ENCODE data around the gene ATAD3A. TPM values are rescaled to one million over a fixed set of nuclear protein-coding genes. Genes with fewer than 3 reads are reported as not detected.
A peak's percentile ranks its signal among the peaks of the same experiment; 100 is the strongest.

ATAD3A gene
- total and polyA plus RNA-seq, 2 experiments from 2014 or later, result 36.5 to 80.3 TPM

DNA sequence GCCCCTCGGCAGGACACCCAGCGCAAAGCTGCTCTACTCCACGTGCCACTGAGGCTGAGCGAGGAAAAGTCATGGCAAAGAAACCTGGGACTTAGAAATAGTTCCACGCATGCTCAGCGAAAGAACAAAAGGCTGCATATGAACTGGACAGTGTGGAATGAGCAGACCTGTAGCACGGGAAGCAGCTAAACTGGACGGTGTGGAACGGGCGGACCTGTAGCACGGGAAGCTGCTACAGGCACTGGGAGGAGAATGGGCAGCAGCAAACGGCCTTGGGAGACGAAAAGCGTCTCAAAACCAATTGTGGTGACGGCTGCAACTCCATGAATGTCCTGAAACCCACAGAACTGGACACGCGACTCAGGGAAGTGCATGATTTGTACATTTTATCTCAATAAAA lies 47.1 kb downstream of the ATAD3A start:
- no peaks in the 10 kb centered on the region; the same call in 2 of the 3 replicates for H3K4me1 Mint-ChIP-seq
- ATAC-seq (no peak), DNase-seq (ENCODE audit: low spot score) (no peak)
- H3K27me3 ChIP-seq (ENCODE audit: insufficient read depth), result no peaks in the 10 kb centered on the region
- no peaks in the 10 kb centered on the region for H3K9me2 ChIP-seq (ENCODE audit: insufficient read depth)
- H3K4me3 Mint-ChIP-seq, result no peak overlapping the region
- no peak overlapping the region for H3K27ac ChIP-seq (ENCODE audit: low read depth)
- no peaks in the 10 kb centered on the region for H3K4me1 ChIP-seq (ENCODE audit: insufficient read depth)
- peaks cover 15% of the 10 kb centered on the region for H3K36me3 ChIP-seq (ENCODE audit: insufficient read depth)
- TF ChIP-seq CREB1 (CRISPR knock-in tag; IDR thresholded peaks at IDR 0.05; ENCODE audit: low read depth) (no peak), ETS1 (IDR thresholded peaks at IDR 0.05) (no peak), ZNF114 (CRISPR knock-in tag; IDR thresholded peaks at IDR 0.05) (no peak), JUNB (IDR thresholded peaks at IDR 0.05; ENCODE audit: unreplicated experiment) (no peak), POLR2AphosphoS5 (IDR thresholded peaks at IDR 0.05; ENCODE audit: low read depth) (no peak; the same call in 1 of the 2 replicates), EZH2 (IDR thresholded peaks at IDR 0.05; ENCODE audit: low read depth, unreplicated experiment) (no peak), NANOG (IDR thresholded peaks at IDR 0.05; ENCODE audit: borderline replicate concordance) (no peak), EZH2phosphoT487 (IDR thresholded peaks at IDR 0.05; ENCODE audit: unreplicated experiment) (no peak), STAT1 (IDR thresholded peaks at IDR 0.05; ENCODE audit: unreplicated experiment) (no peak), ZNF331 (CRISPR knock-in tag; IDR thresholded peaks at IDR 0.05; ENCODE audit: low read depth) (no peak)
- TF ChIP-seq, protein P1, sequence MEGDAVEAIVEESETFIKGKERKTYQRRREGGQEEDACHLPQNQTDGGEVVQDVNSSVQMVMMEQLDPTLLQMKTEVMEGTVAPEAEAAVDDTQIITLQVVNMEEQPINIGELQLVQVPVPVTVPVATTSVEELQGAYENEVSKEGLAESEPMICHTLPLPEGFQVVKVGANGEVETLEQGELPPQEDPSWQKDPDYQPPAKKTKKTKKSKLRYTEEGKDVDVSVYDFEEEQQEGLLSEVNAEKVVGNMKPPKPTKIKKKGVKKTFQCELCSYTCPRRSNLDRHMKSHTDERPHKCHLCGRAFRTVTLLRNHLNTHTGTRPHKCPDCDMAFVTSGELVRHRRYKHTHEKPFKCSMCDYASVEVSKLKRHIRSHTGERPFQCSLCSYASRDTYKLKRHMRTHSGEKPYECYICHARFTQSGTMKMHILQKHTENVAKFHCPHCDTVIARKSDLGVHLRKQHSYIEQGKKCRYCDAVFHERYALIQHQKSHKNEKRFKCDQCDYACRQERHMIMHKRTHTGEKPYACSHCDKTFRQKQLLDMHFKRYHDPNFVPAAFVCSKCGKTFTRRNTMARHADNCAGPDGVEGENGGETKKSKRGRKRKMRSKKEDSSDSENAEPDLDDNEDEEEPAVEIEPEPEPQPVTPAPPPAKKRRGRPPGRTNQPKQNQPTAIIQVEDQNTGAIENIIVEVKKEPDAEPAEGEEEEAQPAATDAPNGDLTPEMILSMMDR (conservative IDR thresholded peaks at IDR 0.05; ENCODE audit: low read depth in 2 of 2), result no peak
- TF ChIP-seq, protein P2, sequence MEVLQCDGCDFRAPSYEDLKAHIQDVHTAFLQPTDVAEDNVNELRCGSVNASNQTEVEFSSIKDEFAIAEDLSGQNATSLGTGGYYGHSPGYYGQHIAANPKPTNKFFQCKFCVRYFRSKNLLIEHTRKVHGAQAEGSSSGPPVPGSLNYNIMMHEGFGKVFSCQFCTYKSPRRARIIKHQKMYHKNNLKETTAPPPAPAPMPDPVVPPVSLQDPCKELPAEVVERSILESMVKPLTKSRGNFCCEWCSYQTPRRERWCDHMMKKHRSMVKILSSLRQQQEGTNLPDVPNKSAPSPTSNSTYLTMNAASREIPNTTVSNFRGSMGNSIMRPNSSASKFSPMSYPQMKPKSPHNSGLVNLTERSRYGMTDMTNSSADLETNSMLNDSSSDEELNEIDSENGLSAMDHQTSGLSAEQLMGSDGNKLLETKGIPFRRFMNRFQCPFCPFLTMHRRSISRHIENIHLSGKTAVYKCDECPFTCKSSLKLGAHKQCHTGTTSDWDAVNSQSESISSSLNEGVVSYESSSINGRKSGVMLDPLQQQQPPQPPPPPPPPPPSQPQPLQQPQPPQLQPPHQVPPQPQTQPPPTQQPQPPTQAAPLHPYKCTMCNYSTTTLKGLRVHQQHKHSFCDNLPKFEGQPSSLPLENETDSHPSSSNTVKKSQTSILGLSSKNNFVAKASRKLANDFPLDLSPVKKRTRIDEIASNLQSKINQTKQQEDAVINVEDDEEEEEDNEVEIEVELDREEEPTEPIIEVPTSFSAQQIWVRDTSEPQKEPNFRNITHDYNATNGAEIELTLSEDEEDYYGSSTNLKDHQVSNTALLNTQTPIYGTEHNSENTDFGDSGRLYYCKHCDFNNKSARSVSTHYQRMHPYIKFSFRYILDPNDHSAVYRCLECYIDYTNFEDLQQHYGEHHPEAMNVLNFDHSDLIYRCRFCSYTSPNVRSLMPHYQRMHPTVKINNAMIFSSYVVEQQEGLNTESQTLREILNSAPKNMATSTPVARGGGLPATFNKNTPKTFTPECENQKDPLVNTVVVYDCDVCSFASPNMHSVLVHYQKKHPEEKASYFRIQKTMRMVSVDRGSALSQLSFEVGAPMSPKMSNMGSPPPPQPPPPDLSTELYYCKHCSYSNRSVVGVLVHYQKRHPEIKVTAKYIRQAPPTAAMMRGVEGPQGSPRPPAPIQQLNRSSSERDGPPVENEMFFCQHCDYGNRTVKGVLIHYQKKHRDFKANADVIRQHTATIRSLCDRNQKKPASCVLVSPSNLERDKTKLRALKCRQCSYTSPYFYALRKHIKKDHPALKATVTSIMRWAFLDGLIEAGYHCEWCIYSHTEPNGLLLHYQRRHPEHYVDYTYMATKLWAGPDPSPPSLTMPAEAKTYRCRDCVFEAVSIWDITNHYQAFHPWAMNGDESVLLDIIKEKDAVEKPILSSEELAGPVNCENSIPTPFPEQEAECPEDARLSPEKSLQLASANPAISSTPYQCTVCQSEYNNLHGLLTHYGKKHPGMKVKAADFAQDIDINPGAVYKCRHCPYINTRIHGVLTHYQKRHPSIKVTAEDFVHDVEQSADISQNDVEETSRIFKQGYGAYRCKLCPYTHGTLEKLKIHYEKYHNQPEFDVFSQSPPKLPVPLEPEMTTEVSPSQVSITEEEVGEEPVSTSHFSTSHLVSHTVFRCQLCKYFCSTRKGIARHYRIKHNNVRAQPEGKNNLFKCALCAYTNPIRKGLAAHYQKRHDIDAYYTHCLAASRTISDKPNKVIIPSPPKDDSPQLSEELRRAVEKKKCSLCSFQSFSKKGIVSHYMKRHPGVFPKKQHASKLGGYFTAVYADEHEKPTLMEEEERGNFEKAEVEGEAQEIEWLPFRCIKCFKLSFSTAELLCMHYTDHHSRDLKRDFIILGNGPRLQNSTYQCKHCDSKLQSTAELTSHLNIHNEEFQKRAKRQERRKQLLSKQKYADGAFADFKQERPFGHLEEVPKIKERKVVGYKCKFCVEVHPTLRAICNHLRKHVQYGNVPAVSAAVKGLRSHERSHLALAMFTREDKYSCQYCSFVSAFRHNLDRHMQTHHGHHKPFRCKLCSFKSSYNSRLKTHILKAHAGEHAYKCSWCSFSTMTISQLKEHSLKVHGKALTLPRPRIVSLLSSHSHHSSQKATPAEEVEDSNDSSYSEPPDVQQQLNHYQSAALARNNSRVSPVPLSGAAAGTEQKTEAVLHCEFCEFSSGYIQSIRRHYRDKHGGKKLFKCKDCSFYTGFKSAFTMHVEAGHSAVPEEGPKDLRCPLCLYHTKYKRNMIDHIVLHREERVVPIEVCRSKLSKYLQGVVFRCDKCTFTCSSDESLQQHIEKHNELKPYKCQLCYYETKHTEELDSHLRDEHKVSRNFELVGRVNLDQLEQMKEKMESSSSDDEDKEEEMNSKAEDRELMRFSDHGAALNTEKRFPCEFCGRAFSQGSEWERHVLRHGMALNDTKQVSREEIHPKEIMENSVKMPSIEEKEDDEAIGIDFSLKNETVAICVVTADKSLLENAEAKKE (CRISPR knock-in tag; IDR thresholded peaks at IDR 0.05), result no peak
- TF ChIP-seq, protein P3, sequence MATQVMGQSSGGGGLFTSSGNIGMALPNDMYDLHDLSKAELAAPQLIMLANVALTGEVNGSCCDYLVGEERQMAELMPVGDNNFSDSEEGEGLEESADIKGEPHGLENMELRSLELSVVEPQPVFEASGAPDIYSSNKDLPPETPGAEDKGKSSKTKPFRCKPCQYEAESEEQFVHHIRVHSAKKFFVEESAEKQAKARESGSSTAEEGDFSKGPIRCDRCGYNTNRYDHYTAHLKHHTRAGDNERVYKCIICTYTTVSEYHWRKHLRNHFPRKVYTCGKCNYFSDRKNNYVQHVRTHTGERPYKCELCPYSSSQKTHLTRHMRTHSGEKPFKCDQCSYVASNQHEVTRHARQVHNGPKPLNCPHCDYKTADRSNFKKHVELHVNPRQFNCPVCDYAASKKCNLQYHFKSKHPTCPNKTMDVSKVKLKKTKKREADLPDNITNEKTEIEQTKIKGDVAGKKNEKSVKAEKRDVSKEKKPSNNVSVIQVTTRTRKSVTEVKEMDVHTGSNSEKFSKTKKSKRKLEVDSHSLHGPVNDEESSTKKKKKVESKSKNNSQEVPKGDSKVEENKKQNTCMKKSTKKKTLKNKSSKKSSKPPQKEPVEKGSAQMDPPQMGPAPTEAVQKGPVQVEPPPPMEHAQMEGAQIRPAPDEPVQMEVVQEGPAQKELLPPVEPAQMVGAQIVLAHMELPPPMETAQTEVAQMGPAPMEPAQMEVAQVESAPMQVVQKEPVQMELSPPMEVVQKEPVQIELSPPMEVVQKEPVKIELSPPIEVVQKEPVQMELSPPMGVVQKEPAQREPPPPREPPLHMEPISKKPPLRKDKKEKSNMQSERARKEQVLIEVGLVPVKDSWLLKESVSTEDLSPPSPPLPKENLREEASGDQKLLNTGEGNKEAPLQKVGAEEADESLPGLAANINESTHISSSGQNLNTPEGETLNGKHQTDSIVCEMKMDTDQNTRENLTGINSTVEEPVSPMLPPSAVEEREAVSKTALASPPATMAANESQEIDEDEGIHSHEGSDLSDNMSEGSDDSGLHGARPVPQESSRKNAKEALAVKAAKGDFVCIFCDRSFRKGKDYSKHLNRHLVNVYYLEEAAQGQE (IDR thresholded peaks at IDR 0.05; ENCODE audit: unreplicated experiment), result no peak
- 0 out of 2 replicates have a peak overlapping the region, but pooled peaks have one; percentile 59 for H3K27ac Mint-ChIP-seq
- peaks cover 11% of the 10 kb centered on the region for H3K79me2 ChIP-seq (replicated peaks; ENCODE audit: insufficient read depth)
- H3K36me3 Mint-ChIP-seq (ENCODE audit: low read depth), result peaks cover 34% of the 10 kb centered on the region
- no peak overlapping the region for H3K4me3 ChIP-seq
- peaks cover 9% of the 10 kb centered on the region for H4K20me1 ChIP-seq (replicated peaks; ENCODE audit: insufficient read depth)
- H2AFZ ChIP-seq, result no peak overlapping the region
- H3K27me3 Mint-ChIP-seq (ENCODE audit: insufficient read depth, low read depth, poor library complexity), result peaks cover 17% of the 10 kb centered on the region
- peaks cover 13% of the 10 kb centered on the region for H3F3A ChIP-seq (replicated peaks; ENCODE audit: low read depth)
- H3K9me3 Mint-ChIP-seq, result no peaks in the 10 kb centered on the region
- H3K4me2 ChIP-seq, result no peak overlapping the region

Measured in GM23338 (cell line).